K562 (cell line): ENCODE measurements around the gene SDK1. TPM values are rescaled to one million over a fixed set of nuclear protein-coding genes. Genes with fewer than 3 reads are reported as not detected.

ENCODE experiments used
- ATAC-seq: fragments of 200-7000 bp; cut with Tn5 transposase; 3 replicates; pipeline ENCODE4 v1.9.1; 2020; ENCODE audit warnings: moderate library complexity
- BruUV-seq: library from RNA; stranded (reverse); fragments of 400-500 nt; replicated peaks from 2 replicates; lab custom pipeline; 2021; lab: Mats Ljungman, UMichigan
- CTCF ChIA-PET: fragments of 300-600 bp; formaldehyde crosslinking; extraction: SDS; loops from one replicate; lab custom pipeline; 2021; ENCODE audit warnings: low intra/inter-chr PET ratio; lab: Yijun Ruan, JAX
- POLR2A ChIA-PET: fragments of 300-600, 350-650 bp; sonication (Branson Sonifier 250); formaldehyde crosslinking; extraction: SDS; loops from one replicate; lab custom pipeline; 2021; ENCODE audit warnings: antibody characterized with exemption, inconsistent platforms; lab: Yijun Ruan, JAX
- DNase-seq, 4 experiments: peaks; one replicate each; pipeline versions ENCODE4 v3.0.0 to v3.0.0-alpha.2; 2011 to 2018; ENCODE audit warnings: low spot score in 3 of 4, mixed read lengths in 3 of 4; ENCODE audit errors: extremely low read depth in 1 of 4
- FAIRE-seq: peaks from 2 replicates; lab custom pipeline; 2011; peaks lifted over from hg19 to GRCh38; lab: Jason Lieb, UNC
- H2AFZ ChIP-seq: 2 replicates; pipeline ENCODE4 v1.6.0; 2011; ENCODE audit warnings: low read depth, low read length, control low read depth, inconsistent platforms
- H3K27ac ChIP-seq: fragments of 200-600 bp; 3 replicates; pipeline ENCODE4 v1.8.0; 2011; ENCODE audit warnings: low read depth, mild to moderate bottlenecking, control low read depth, inconsistent platforms, low read length, moderate library complexity, mixed read lengths; ENCODE audit errors: extremely low read depth
- H3K27me3 ChIP-seq, 2 experiments: fragments of 300-600 bp in 1 of 2; 2 replicates in 1 of 2; 3 replicates in 1 of 2; pipeline versions ENCODE4 v1.6.0 to v1.8.0; 2011; ENCODE audit warnings: inconsistent platforms in 2 of 2, low read length in 2 of 2, mild to moderate bottlenecking in 1 of 2, mixed read lengths in 1 of 2, moderate library complexity in 1 of 2; ENCODE audit not compliant: control insufficient read depth in 2 of 2, insufficient read depth in 2 of 2
- H3K36me3 ChIP-seq: fragments of 300-600 bp; 3 replicates; pipeline ENCODE4 v1.8.0; 2011; ENCODE audit warnings: mild to moderate bottlenecking, low read length, inconsistent platforms; ENCODE audit not compliant: control insufficient read depth, insufficient read depth
- H3K4me1 ChIP-seq, 2 experiments: fragments of 200-600 bp in 1 of 2; replicated peaks in 1 of 2; 2 replicates in 1 of 2; 3 replicates in 1 of 2; pipeline versions ENCODE4 v1.5.1 to v1.8.0; 2011; ENCODE audit warnings: inconsistent platforms in 2 of 2, low read length in 2 of 2, mild to moderate bottlenecking in 1 of 2, mixed read lengths in 1 of 2, moderate library complexity in 1 of 2; ENCODE audit not compliant: control insufficient read depth in 2 of 2, insufficient read depth in 2 of 2
- H3K4me2 ChIP-seq: 2 replicates; pipeline ENCODE4 v1.6.1; 2011; ENCODE audit warnings: low read length, control low read depth, inconsistent platforms, mixed read lengths; ENCODE audit not compliant: insufficient read depth
- H3K4me3 ChIP-seq: fragments of 200-600 bp; sonication (generic), shearing (Covaris generic); 2 replicates; pipeline ENCODE4 v1.5.1; 2016; ENCODE audit warnings: control low read depth, inconsistent platforms
- H3K79me2 ChIP-seq: fragments of 200-600 bp; 3 replicates; pipeline ENCODE4 v1.8.0; 2011; ENCODE audit warnings: low read length, inconsistent platforms; ENCODE audit not compliant: control insufficient read depth, insufficient read depth
- H3K9ac ChIP-seq, 2 experiments: 2 replicates each; pipeline versions ENCODE4 v1.6.0 to v1.6.1; 2011; ENCODE audit warnings: low read depth in 2 of 2, low read length in 2 of 2, control low read depth in 1 of 2, inconsistent platforms in 1 of 2, mild to moderate bottlenecking in 1 of 2, mixed read lengths in 1 of 2; ENCODE audit not compliant: insufficient read depth in 1 of 2
- H3K9me1 ChIP-seq: one replicate; pipeline ENCODE4 v1.6.0; 2011; ENCODE audit warnings: inconsistent platforms, mild to moderate bottlenecking, low read length, moderate library complexity; ENCODE audit not compliant: control insufficient read depth, insufficient read depth
- H3K9me3 ChIP-seq: replicated peaks from 2 replicates; pipeline ENCODE4 v1.5.1; 2011; ENCODE audit warnings: low read depth, low read length, inconsistent platforms; ENCODE audit not compliant: control insufficient read depth, insufficient read depth
- H4K20me1 ChIP-seq: replicated peaks from 2 replicates; pipeline ENCODE4 v1.6.1; 2011; ENCODE audit warnings: low read length, inconsistent platforms, mixed read lengths; ENCODE audit not compliant: control insufficient read depth, insufficient read depth
- HDAC1 ChIP-seq, 2 experiments: fragments of 450-650 bp; IDR thresholded peaks; 2 replicates each; pipeline ENCODE4 v1.6.1; 2016 to 2017; ENCODE audit warnings: inconsistent platforms in 1 of 2, mild to moderate bottlenecking in 1 of 2, moderate library complexity in 1 of 2
- MAZ ChIP-seq, 2 experiments: fragments of 450-650 bp in 1 of 2; sonication (generic) in 1 of 2; formaldehyde crosslinking; IDR thresholded peaks in 1 of 2; conservative IDR thresholded peaks in 1 of 2; 2 replicates each; pipeline versions ENCODE4 v1.4.0 to v1.5.0; 2020; ENCODE audit warnings: mild to moderate bottlenecking in 1 of 2, missing genetic modification reagents in 1 of 2
- REST ChIP-seq, 2 experiments: fragments of 450-650 bp; formaldehyde crosslinking in 1 of 2; IDR thresholded peaks; 2 replicates each; pipeline versions ENCODE4 v1.4.0 to v1.6.1; 2014 to 2020; ENCODE audit warnings: mild to moderate bottlenecking in 2 of 2, borderline replicate concordance in 1 of 2, low read depth in 1 of 2
- RNF219 ChIP-seq: fragments of 250-450 bp; sonication (Bioruptor Pico); IDR thresholded peaks from 2 replicates; pipeline ENCODE4 v1.5.0; 2022; ENCODE audit warnings: mild to moderate bottlenecking
- SAP30 ChIP-seq: fragments of 200-600 bp; sonication (generic); IDR thresholded peaks from 2 replicates; pipeline ENCODE4 v1.6.1; 2012; ENCODE audit warnings: borderline replicate concordance, low read depth, mild to moderate bottlenecking, moderate library complexity, low read length, control low read depth, inconsistent platforms; ENCODE audit not compliant: insufficient read depth, poor library complexity, severe bottlenecking
- SNIP1 ChIP-seq: fragments of 450-650 bp; IDR thresholded peaks from 2 replicates; pipeline ENCODE4 v1.7.1; 2017; ENCODE audit warnings: low read depth, mild to moderate bottlenecking
- ZFPM2 ChIP-seq: fragments of 250-450 bp; sonication (Bioruptor Pico); IDR thresholded peaks from 2 replicates; pipeline ENCODE4 v1.5.1; 2022; ENCODE audit warnings: mild to moderate bottlenecking
- WGBS: fragments of 100-300 bp; shearing (Covaris generic); methylation state at CpG from one replicate; pipeline ENCODE4 v1.1.6; 2016; ENCODE audit warnings: low coverage, mixed read lengths; ENCODE audit not compliant: insufficient coverage; ENCODE audit errors: missing lambda C conversion rate; 5-methylcytosine and 5-hydroxymethylcytosine counted together
- in situ Hi-C: fragments of 300-500 bp; cut with MboI; formaldehyde crosslinking; loops from 4 replicates; pipeline ENCODE4 v1.15.0; 2018; ENCODE audit warnings: inconsistent platforms, mixed read lengths
- intact Hi-C: fragments of 100-400 bp; cut with micrococcal nuclease; formaldehyde crosslinking; loops from 2 replicates; pipeline ENCODE4 v1.14.2; 2022
- polyA plus RNA-seq, 8 experiments: library from polyadenylated mRNA; depleted of rRNA in 4 of 8; stranded (reverse) in 5 of 8; unstranded in 3 of 8; fragments of >200 nt; fragmentation: Nextera tagmentation in 2 of 8; fragmentation: Illumina TruSeq in 1 of 8; extraction: Ambion mirVana in 2 of 8; extraction: Trizol in 1 of 8; gene quantifications; 2 replicates each; pipeline versions ENCODE4 v1.2.1 to v1.2.3, GENCODE V29; 2011 to 2014; ENCODE audit warnings: inconsistent platforms in 1 of 8, missing spikeins in 1 of 8
- total RNA-seq, 7 experiments: library from RNA; depleted of rRNA in 6 of 7; stranded (reverse); fragments of >200 nt in 6 of 7; fragmentation: Illumina TruSeq in 2 of 7; extraction: Trizol in 2 of 7; gene quantifications; 2 replicates each; pipeline versions ENCODE4 v1.2.1 to v1.2.3, GENCODE V29; 2011 to 2021; ENCODE audit warnings: low replicate concordance in 1 of 7

SDK1 gene
- total and polyA plus RNA-seq, 9 of the 15 experiments (the other 6 are each of a cell fraction or from before 2014, with no cell fraction given): 0.16 TPM; not detected in 8

GRCh38 chr7:3725155-3726059, 424.4 kb downstream of the SDK1 start (continued):
- TF ChIP-seq RNF219: no peak
- TF ChIP-seq SNIP1: no peak

GRCh38 chr7:3730276-3730675, 429.2 kb downstream of the SDK1 start:
- FAIRE-seq: no peak
- ChIA-PET CTCF (no interaction called here), POLR2A (no interaction called here)
- Histone ChIP-seq H3K36me3 (no peaks in the 10 kb centered on the region), H3K27me3 (no peaks in the 10 kb centered on the region), H3K79me2 (no peaks in the 10 kb centered on the region), H3K9me1 (no peaks in the 10 kb centered on the region), H3K4me2 (no peak overlapping the region), H3K4me1 (no peaks in the 10 kb centered on the region), H3K9ac (no peak overlapping the region), H3K27ac (no peak overlapping the region), H4K20me1 (no peaks in the 10 kb centered on the region), H3K4me3 (no peak overlapping the region), H3K9me3 (no peaks in the 10 kb centered on the region), H2AFZ (no peak overlapping the region)
- TF ChIP-seq MAZ (CRISPR knock-in tag; conservative IDR thresholded peaks at IDR 0.05 in 1 of 2, IDR thresholded peaks at IDR 0.05 in 1 of 2) (no peak), ZFPM2 (CRISPR knock-in tag) (no peak), SAP30 (no peak), HDAC1 (IDR thresholded peaks at IDR 0.05) (no peak), REST (IDR thresholded peaks at IDR 0.05; ENCODE audit: borderline replicate concordance) (no peak), REST (CRISPR knock-in tag; IDR thresholded peaks at IDR 0.05; ENCODE audit: low read depth) (no peak)
- in situ Hi-C loops: no loop called here
- intact Hi-C loops: no loop called here
- DNase-seq: no peak
- no peak for ATAC-seq
- no TSS peak for BruUV-seq
- WGBS: 0% methylated on average over 3 of the region's 3 CpGs
